Measurements from ENCODE around the gene HDDC3.

- no peak for TF ChIP-seq CTCF (IDR thresholded peaks at IDR 0.05 in 4 of 5, conservative IDR thresholded peaks at IDR 0.05 in 1 of 5)
- no peak for TF ChIP-seq POLR2A (IDR thresholded peaks at IDR 0.05)
These were observed 25.4 kb upstream of the HDDC3 start for GRCh38 chr15:90957791-90958190.

Measured in gastrocnemius medialis (tissue), 4 donors.